Effector CD8-positive, alpha-beta T cell (primary cell): ENCODE data around the gene RND3.

ENCODE experiments used
- DNase-seq: peaks from one replicate; lab custom pipeline; 2025; lab: John Stamatoyannopoulos, UW

RND3 gene

DNA sequence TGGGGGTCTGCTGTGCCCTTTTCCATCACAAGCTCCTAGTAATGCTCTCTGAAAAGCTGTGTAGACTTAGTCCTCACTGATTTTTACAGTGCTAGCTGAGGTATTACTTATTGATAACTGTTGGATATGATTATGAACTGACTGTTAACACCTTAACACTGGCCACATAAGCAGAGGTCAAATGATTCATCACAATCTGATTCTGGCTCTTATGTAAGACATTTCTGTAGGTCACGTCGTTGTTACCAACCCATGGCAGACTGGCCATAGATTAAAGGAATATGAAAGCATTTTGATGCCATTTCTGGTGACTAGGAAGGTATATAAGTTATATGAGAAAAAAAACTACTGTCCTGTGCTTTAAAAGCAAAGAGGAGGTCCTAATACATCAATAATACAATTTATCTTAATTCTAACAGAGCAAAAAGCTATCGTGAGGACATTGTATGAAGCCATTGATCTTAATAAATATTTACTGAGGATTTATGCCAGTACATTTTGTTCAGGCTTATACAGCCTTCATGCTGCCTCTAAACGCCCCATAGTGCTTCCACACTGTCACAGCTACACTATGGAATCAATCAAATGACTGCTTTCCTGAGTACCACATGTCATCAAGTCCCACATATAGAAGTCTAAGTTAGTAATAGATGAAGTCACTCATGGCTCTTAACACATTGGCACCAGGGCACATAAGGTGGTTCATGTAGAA is 6.9 kb upstream of the RND3 start:
- no peak for DNase-seq

- no peak for DNase-seq
These were observed 4.5 kb upstream of the RND3 start for GRCh38 chr2:150491943-150492342.

DNA sequence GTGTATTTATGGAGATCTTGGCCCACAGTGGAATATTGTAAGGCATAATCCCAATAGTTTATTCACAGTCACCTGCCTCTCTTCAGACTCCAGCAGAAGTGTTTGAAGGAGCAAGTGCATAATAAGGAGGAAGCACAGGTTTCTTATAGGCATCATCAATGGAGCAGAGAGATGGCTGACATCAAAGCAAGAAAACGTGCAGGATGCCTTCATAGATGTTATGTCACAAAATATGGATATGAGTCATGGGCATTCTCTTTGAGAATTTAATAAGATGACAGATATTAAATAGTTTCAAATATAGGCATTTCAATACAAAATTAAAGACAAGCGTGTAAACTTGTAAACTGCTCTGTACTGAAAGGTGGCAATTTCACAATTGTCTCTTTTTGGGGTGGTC is 4.0 kb upstream of the RND3 start:
- DNase-seq: no peak

DNA sequence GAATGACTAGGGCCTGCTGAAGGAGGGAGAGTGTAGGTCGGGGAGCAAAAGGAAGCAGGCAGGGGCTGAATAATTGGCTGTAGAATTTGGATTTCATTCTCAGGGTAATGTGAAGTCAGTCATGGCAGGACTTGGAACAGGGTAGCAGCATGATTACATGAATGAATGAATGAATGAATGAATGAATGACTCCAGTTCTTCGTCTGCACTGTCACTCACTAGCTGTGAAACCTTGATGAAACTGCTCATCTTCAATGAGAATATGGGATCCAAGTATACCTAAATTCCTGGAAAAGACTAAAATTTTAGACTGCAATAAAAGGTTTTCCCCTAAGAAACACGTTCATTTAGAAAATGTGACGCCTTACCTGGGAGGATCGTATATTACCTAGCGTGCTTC is 3.0 kb upstream of the RND3 start:
- DNase-seq: no peak

- no peak for DNase-seq
These were observed 655 bp downstream of the RND3 start for GRCh38 chr2:150486539-150487484.

GRCh38 chr2:150485871-150486538 is 1.5 kb downstream of the RND3 start:
- DNase-seq: no peak

DNA sequence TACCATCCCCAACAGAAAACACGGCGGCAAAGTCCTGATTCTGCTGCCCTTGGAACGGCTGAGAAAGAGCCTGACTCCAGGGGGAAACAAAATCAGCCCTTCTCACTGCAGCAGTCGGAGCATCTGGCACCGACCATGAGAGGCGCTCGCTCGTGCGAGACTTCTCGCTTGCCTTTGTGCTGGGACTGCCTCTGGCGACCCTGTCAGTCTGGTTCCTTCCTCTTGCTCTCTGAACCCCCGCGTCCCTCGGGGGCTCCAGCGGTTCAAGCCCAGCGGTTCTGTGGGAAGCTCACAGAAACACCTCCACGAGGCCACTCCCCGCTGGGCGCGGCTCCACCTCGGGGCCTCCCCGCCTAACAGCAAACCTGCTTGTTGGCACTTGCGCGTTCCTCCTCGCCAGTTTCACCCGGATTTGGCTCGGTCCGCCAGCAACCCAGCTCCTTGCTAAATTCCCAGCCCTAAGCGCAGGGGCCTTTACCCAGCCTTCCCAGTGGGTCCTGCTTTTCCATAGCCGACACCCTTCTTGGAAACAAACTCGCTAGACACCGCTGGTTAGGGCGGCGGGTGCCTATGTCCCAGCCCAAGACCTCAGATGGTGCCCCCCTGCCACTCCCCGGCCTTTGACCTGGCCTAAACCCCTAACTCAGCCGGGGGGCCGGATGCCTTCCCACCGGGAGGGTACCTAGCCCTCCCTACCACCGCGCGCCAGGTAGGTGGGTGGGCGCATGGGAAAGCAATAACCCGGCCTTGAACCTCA is 2.2 kb downstream of the RND3 start:
- no peak for DNase-seq

DNA sequence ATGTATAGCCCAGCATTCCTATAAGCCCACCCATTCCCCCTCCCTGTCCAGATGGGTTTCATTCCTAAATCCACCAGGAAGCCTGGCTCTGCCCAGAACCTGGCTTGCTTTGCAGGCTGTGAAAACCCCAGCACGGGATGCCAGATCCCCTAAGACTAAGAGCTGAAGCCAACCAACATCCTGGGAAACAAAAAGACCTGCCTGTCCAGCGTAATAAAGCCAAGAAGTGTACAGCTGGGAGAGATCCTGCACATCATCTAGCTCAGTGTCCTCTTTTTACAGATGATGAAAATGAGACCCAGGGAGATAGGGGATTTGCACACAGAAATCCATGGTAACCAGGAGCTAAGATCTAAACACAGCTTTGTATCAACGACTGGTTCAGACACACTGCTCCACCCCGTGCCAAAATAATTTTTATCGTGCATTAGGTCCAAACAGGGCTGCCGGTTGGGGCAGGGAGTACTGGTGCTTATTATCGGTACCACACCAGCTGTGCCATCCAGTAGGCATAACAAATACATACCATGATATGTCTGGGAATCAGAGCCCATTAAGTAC is 2.9 kb downstream of the RND3 start:
- no peak for DNase-seq

GRCh38 chr2:150484006-150484405 is 3.5 kb downstream of the RND3 start:
- DNase-seq: no peak

- DNase-seq: no peak
These were observed 3.9 kb downstream of the RND3 start for GRCh38 chr2:150483532-150483931.

DNA sequence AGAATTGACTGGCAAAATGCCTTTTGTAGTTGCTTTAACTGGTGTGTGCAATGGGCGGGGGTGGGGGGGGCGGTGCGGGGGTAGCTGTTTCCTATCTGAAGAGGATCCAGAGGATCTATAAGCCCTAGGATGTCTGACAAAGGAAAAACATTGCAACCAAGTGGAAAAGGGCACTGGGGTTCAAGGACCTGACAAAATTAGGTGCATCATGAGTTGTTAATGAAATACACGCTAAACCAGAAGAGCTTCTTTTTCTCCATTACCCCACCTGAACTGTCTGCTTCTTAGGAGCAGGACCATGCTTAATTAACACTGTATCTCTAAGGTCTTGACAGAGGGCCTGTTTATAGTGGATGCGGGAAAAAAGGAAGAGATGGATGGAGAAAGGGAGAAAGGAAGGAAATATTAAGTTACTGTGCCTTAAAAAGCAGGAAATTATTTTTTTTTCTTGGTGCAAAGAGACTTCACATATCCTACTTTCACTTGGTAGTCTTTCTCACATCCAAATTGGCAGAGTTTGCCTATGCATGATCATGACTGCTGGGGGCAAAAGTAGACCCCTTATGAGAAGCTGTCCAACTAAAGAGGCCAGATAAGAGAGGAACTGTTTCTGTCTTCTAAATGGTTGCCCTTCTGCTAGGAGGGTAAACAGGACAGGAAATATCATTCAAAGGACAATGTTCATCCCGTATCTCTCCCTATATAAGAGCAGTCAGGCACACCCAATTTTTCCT is 4.6 kb downstream of the RND3 start:
- DNase-seq: no peak

DNA sequence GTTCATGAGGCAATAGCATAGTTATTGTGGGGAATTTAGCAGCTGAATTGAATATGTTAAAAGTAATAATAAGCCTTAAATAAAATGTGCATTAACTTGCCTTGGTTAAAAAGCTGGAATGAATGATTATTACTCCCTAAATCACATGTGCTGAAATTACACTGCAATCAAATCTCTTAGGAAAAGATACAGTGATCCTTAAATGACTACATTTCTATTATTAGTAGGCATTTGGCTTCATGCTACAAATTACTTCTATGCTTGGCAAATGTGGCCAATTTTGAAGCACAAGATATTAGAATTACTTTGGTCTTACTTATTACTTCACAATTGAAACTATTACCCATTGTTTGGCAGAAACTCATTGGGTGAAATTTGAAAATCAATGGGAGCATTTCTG is 5.4 kb downstream of the RND3 start:
- no peak for DNase-seq

DNA sequence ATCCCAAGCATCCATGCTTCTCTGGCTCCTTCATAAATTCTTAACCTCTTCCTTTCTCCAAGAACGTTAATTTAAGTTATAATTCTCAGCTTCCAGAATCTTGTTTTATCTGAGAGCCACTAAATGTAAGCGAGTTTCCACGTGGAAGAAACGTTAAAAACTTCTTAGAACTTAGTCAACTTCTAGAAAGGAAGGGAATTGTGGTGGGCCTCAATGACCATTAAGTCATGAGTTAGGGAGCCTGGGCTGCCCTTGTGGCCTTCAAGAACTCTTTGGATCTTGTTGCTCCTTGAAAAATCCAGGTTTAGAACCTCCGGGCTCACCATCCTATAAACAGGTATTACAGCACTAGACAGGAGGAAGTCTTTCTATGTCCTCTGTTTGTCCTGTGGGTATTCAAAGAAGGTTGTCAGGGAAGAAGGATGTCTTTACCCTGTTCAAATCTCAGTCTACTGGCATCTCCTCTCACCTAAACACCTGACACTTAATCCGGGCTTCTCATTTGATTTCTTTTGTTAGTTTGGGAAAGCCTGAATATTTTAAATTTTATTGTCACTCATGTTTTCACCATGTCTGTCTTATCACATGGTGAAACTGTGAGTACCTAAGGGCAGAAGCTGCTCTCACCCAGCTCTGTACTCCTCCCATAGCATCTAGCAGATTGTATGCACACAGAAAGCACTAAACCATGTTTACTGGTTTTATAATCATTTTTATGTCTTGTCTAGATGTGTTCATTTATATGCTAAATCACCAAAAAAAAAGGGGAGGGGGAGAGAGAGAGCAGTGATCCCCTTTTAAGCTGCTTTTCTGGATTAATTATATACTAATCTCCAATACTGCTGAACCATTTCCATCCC is 6.3 kb downstream of the RND3 start:
- DNase-seq: no peak

- no peak for DNase-seq
These were observed 7.2 kb downstream of the RND3 start for GRCh38 chr2:150480241-150480640.

- no peak for DNase-seq
These were observed 8.2 kb downstream of the RND3 start for GRCh38 chr2:150479075-150479915.

DNA sequence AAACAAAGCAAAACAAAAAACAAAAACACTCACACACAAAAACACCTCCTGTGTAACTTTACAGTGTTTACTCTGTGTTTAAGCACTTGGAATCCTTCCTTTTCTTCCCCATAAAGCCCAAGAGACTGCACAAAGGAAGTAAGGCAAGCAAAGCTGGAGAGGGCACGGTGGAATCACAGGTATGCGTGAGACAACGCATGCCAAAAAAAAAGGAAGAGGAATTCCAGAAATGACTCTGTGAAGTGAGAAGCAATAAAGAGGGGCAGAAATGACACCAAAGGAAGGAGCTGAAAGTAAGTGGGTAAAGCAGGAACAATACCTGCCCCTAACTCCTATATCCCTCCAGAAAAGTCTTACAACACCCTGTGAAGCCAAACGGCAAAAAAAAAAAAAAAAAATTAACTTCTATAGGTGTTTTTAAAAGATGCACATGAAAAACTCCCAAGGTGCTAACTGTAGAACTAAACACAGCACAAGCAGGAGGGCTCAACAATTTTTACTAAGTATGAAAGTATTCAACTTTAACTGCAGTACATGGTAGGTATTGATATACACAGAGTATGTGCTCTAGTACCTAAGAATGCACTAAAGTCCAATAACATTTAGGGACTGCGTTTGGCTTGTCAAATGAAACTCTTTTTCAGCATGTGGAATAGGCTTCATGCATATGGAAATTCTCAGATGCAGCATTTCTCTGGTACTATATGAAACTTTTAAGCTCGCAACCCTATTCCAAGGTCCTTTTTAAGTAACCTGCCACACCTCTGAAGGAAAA is 9.1 kb downstream of the RND3 start:
- DNase-seq: no peak

GRCh38 chr2:150477347-150477746 is 10.1 kb downstream of the RND3 start:
- DNase-seq: no peak

GRCh38 chr2:150476809-150477302 is 10.6 kb downstream of the RND3 start:
- DNase-seq: no peak
